Liver (tissue), 3 donors: Measurements from ENCODE around the gene MAPK1.

Source experiments
- CTCF ChIP-seq: fragments of 150-350 bp; IDR thresholded peaks from 2 replicates; pipeline ENCODE4 v1.5.1; 2017; ENCODE audit warnings: improper control_type of control experiment, low read depth, low read length; ENCODE audit not compliant: missing input control
- HNF4G ChIP-seq: IDR thresholded peaks from 2 replicates; pipeline ENCODE4 v1.6.1; 2016; ENCODE audit warnings: antibody characterized with exemption
- RAD21 ChIP-seq, 2 donors: IDR thresholded peaks; 2 replicates each; pipeline ENCODE4 v1.6.1; 2016; ENCODE audit warnings: antibody characterized with exemption in 2 of 2, mild to moderate bottlenecking in 2 of 2
- TAF1 ChIP-seq: conservative IDR thresholded peaks from 2 replicates; pipeline ENCODE4 v1.6.1; 2016; ENCODE audit warnings: antibody characterized with exemption, mild to moderate bottlenecking
- donor health status: healthy.
- donor health status: healthy.

DNA sequence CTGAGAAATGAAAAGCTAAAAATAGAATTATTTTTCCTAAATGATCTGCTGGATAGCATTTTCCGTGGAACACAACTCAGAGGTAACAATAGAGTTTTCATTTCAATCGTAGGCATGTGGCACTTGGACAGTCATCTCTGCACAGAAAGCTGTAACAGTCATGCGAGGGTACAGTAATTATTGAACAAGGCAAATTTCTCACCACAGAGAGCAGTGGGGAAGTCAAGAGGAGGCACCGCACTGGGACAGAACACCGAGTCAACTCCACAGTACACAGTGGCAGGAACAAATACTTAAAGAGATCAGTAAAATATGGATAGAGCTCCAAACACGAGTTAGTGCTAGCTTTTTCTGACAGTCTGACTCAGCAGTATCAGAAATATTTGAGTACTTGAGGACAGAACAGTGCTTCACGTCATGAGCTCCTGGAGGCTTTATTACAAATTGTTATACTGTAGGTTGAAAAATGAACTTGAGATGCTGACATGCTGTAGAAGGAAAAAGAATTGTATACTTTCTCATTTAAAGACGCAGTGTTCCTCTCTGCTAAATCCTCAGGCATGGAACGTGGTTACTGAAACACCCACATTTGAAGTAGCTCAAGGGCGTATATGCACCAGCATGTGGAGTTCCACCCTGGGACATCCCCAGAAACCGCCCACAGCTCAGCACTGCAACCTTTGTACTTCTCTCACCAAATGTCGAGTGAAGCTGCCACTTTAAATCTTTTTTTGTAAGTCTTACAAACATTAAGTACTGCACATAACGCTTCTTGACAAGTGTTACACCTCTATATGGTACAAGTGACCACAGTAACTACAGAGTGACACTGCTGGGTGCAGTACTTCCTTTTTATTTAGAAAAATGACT is 104.5 kb downstream of the MAPK1 start:
- TF ChIP-seq RAD21 (IDR thresholded peaks at IDR 0.05), result no peak
- no peak for TF ChIP-seq HNF4G
- TF ChIP-seq CTCF, result no peak
- TF ChIP-seq TAF1, result no peak
